Prostate gland (tissue), 2 donors: ENCODE measurements around the gene TMEM108. TPM values are rescaled to one million over a fixed set of nuclear protein-coding genes. Genes with fewer than 3 reads are reported as not detected.

Experiments
- DNase-seq: peaks from one replicate; pipeline ENCODE4 v3.0.0-alpha.2; 2019; ENCODE audit warnings: low spot score
- H3K27ac ChIP-seq, 2 donors: fragments of 200-600 bp; sonication (generic); 2 replicates each; pipeline ENCODE4 v1.5.1; 2017 to 2019
- H3K27me3 ChIP-seq: fragments of 200-600 bp; sonication (generic); replicated peaks from 2 replicates; pipeline ENCODE4 v1.5.1; 2019; ENCODE audit not compliant: insufficient read depth
- H3K36me3 ChIP-seq, 2 donors: fragments of 200-600 bp; sonication (generic); 1 replicate in 1 of 2; 2 replicates in 1 of 2; pipeline versions ENCODE4 v1.5.1 to v1.8.1; 2017 to 2019
- H3K4me1 ChIP-seq: fragments of 200-600 bp; sonication (generic); replicated peaks from 2 replicates; pipeline ENCODE4 v1.5.1; 2019
- H3K4me3 ChIP-seq, 2 donors: fragments of 200-600 bp; sonication (generic); 2 replicates each; pipeline ENCODE4 v1.5.1; 2017 to 2019
- H3K9me3 ChIP-seq: fragments of 200-600 bp; sonication (generic); 2 replicates; pipeline ENCODE4 v1.5.1; 2017
- CTCF ChIP-seq, 4 experiments: fragments of 200-600 bp in 2 of 4; fragments of 450-650 bp in 2 of 4; sonication (generic) in 2 of 4; IDR thresholded peaks; 1 replicate in 3 of 4; 2 replicates in 1 of 4; pipeline ENCODE4 v1.5.1; 2016 to 2019; ENCODE audit warnings: antibody characterized with exemption in 4 of 4, mild to moderate bottlenecking in 2 of 4, moderate library complexity in 2 of 4
- POLR2A ChIP-seq: fragments of 450-650 bp; IDR thresholded peaks from one replicate; pipeline ENCODE4 v1.6.1; 2016; ENCODE audit warnings: antibody characterized with exemption, mild to moderate bottlenecking
- POLR2AphosphoS5 ChIP-seq: sonication (generic); formaldehyde crosslinking; IDR thresholded peaks from one replicate; pipeline ENCODE4 v1.6.1; 2017; ENCODE audit warnings: antibody characterized with exemption
- WGBS: methylation state at CpG from one replicate; pipeline ENCODE4 v1.1.5; 2018; 5-methylcytosine and 5-hydroxymethylcytosine counted together
- intact Hi-C: fragments of 100-400 bp; cut with DNase I; formaldehyde crosslinking; loops from one replicate; pipeline ENCODE4 v1.14.2; 2022
- total RNA-seq, 2 donors: library from RNA; depleted of rRNA; stranded (reverse); fragments of >200 nt; gene quantifications; one replicate each; pipeline ENCODE4 v1.1.0, GENCODE V29; 2016

TMEM108 gene
- total RNA-seq, 2 donors from 2014 or later = 8.1 TPM; not detected in 1

GRCh38 chr3:133418361-133418760 lies 380.2 kb downstream of the TMEM108 start:
- TF ChIP-seq POLR2AphosphoS5 (no peak), POLR2A (no peak), CTCF (IDR thresholded peaks at IDR 0.05) (no peak)
- H3K9me3 ChIP-seq = no peaks in the 10 kb centered on the region
- H3K36me3 ChIP-seq = no peaks in the 10 kb centered on the region
- no peak overlapping the region for H3K27ac ChIP-seq
- WGBS = 81% methylated on average over 7 of the region's 7 CpGs
- H3K4me3 ChIP-seq = no peak overlapping the region
- intact Hi-C loops = no loop called here
- H3K4me1 ChIP-seq = peaks cover 5% of the 10 kb centered on the region
- peaks cover 3% of the 10 kb centered on the region for H3K27me3 ChIP-seq
- DNase-seq = no peak

- no peak for DNase-seq
- WGBS = 91% methylated on average over 15 of the region's 15 CpGs
- intact Hi-C loops = no loop called here
Observed at GRCh38 chr3:133419151-133419909, 381.1 kb downstream of the TMEM108 start.

GRCh38 chr3:133424937-133425869 lies 387.0 kb downstream of the TMEM108 start:
- WGBS = 88% methylated on average over 9 of the region's 9 CpGs
- no peak for DNase-seq
- Histone ChIP-seq H3K27me3 (peaks cover 3% of the 10 kb centered on the region), H3K4me1 (no peaks in the 10 kb centered on the region), H3K4me3 (no peak overlapping the region), H3K9me3 (no peaks in the 10 kb centered on the region), H3K27ac (no peak overlapping the region), H3K36me3 (no peaks in the 10 kb centered on the region)
- intact Hi-C loops = loop anchor here (5.0 kb wide), 1 partner anchor 383 kb away; no protein-coding TSS in a partner anchor
- no peak for TF ChIP-seq POLR2AphosphoS5
- TF ChIP-seq CTCF (IDR thresholded peaks at IDR 0.05) = no peak

More at GRCh38 chr3:133419151-133419909, 381.1 kb downstream of the TMEM108 start:
- Histone ChIP-seq H3K27me3 (peaks cover 3% of the 10 kb centered on the region), H3K4me1 (no peaks in the 10 kb centered on the region), H3K27ac (no peak overlapping the region), H3K4me3 (no peak overlapping the region), H3K36me3 (no peaks in the 10 kb centered on the region), H3K9me3 (no peaks in the 10 kb centered on the region)
- TF ChIP-seq POLR2AphosphoS5 = no peak
- TF ChIP-seq CTCF (IDR thresholded peaks at IDR 0.05) = no peak

- Histone ChIP-seq H3K36me3 (no peaks in the 10 kb centered on the region), H3K27me3 (peaks cover 3% of the 10 kb centered on the region), H3K27ac (no peak overlapping the region), H3K4me1 (no peaks in the 10 kb centered on the region), H3K4me3 (no peak overlapping the region), H3K9me3 (no peaks in the 10 kb centered on the region)
- TF ChIP-seq CTCF (IDR thresholded peaks at IDR 0.05) (no peak), POLR2AphosphoS5 (no peak)
- DNase-seq = no peak
- WGBS = 75% methylated on average over 2 of the region's 3 CpGs
- intact Hi-C loops = no loop called here
Observed at GRCh38 chr3:133425898-133426297, 387.7 kb downstream of the TMEM108 start.
